ENCODE results near the gene INSM2. TPM values are rescaled to one million over a fixed set of nuclear protein-coding genes. Genes with fewer than 3 reads are reported as not detected.

INSM2 gene
- total RNA-seq, 1 experiment from 2014 or later, result not detected

GRCh38 chr14:35534208-35534872 lies 376 bp downstream of the INSM2 start:
- Histone ChIP-seq H3K9ac (ENCODE audit: low read length) (no peak overlapping the region), H3K36me3 (ENCODE audit: control insufficient read depth in 1 of 2, insufficient read depth in 2 of 2, low read length in 2 of 2) (no peaks in the 10 kb centered on the region), H2AFZ (ENCODE audit: low read depth, low read length, poor library complexity, severe bottlenecking) (no peak overlapping the region), H3K4me3 (replicated peaks in 1 of 2; ENCODE audit: low read depth in 1 of 2, low read length in 2 of 2) (peak overlapping the region in 1 of 2 experiments; percentile 55; a peak in 2 of 4 replicates), H3K9me2 (ENCODE audit: insufficient read depth) (no peaks in the 10 kb centered on the region), H3K4me2 (ENCODE audit: low read length) (peak overlapping the region; percentile 74), H3K4me1 (ENCODE audit: control insufficient read depth in 1 of 2, insufficient read depth in 2 of 2, low read length in 2 of 2) (0 out of 4 replicates have a peak, but pooled peaks cover 0 to 7% of the 10 kb centered on the region in 2 experiments), H3K9me3 (ENCODE audit: control insufficient read depth in 1 of 2, insufficient read depth in 1 of 2, low read depth in 1 of 2, low read length in 2 of 2) (no peaks in the 10 kb centered on the region), H3K27ac (ENCODE audit: low read depth, low read length) (no peak overlapping the region), H3K27me3 (ENCODE audit: insufficient read depth, low read length) (no peaks in the 10 kb centered on the region), H4K20me1 (ENCODE audit: insufficient read depth) (no peaks in the 10 kb centered on the region), H3K79me2 (ENCODE audit: insufficient read depth, low read length) (no peaks in the 10 kb centered on the region)
- ATAC-seq, result no peak
- CTCF ChIA-PET, result no interaction called here
- intact Hi-C loops (cut with micrococcal nuclease), result no loop called here
- POLR2A ChIA-PET, result no interaction called here
- RAD21 ChIA-PET (ENCODE audit: low non-redundant PET in 1 of 2, low total read pairs in 2 of 2, uncharacterized antibody in 2 of 2, unreplicated experiment in 2 of 2), result no interaction called here
- no TSS peak for BruUV-seq (replicated peaks)
- DNase-seq (ENCODE audit: low read depth, low spot score), result no peak
- TF ChIP-seq REST (IDR thresholded peaks at IDR 0.05; ENCODE audit: low read depth) (no peak), ELF1 (IDR thresholded peaks at IDR 0.05; ENCODE audit: borderline replicate concordance, low read depth) (no peak), YY1 (IDR thresholded peaks at IDR 0.05; ENCODE audit: extremely low read depth, insufficient replicate concordance, low read depth, low read length) (no peak), EZH2phosphoT487 (IDR thresholded peaks at IDR 0.05; ENCODE audit: borderline replicate concordance) (no peak), FOSL1 (IDR thresholded peaks at IDR 0.05; ENCODE audit: low read depth) (no peak), ATF3 (IDR thresholded peaks at IDR 0.05) (no peak), CEBPB (IDR thresholded peaks at IDR 0.05; ENCODE audit: low read depth) (no peak), SRF (IDR thresholded peaks at IDR 0.05; ENCODE audit: low read depth) (no peak), CTCF (IDR thresholded peaks at IDR 0.05 in 2 of 3, conservative IDR thresholded peaks at IDR 0.05 in 1 of 3; ENCODE audit: borderline replicate concordance in 1 of 3, insufficient read depth in 1 of 3, low read depth in 2 of 3, low read length in 2 of 3) (no peak), ZNF274 (IDR thresholded peaks at IDR 0.05; ENCODE audit: low read depth, low read length) (no peak), ZBTB33 (IDR thresholded peaks at IDR 0.05; ENCODE audit: extremely low read depth, insufficient replicate concordance, low read length) (no peak), SIN3A (IDR thresholded peaks at IDR 0.05; ENCODE audit: low read depth) (no peak), POLR2AphosphoS5 (IDR thresholded peaks at IDR 0.05; ENCODE audit: low read depth, low read length) (no peak), SP1 (IDR thresholded peaks at IDR 0.05; ENCODE audit: low read depth) (no peak), EGR1 (IDR thresholded peaks at IDR 0.05; ENCODE audit: low read depth) (no peak), CBX3 (IDR thresholded peaks at IDR 0.05; ENCODE audit: low read depth) (no peak), RAD21 (IDR thresholded peaks at IDR 0.05; ENCODE audit: low read depth) (no peak), JUND (IDR thresholded peaks at IDR 0.05) (no peak)
